ENCODE data around the gene COL6A2.
"Not testable (repeated sequence)": the region's sequence is repeated elsewhere in the genome, so short reads cannot be mapped to it uniquely, and the experiment has no call there.

The COL6A2 gene

DNA sequence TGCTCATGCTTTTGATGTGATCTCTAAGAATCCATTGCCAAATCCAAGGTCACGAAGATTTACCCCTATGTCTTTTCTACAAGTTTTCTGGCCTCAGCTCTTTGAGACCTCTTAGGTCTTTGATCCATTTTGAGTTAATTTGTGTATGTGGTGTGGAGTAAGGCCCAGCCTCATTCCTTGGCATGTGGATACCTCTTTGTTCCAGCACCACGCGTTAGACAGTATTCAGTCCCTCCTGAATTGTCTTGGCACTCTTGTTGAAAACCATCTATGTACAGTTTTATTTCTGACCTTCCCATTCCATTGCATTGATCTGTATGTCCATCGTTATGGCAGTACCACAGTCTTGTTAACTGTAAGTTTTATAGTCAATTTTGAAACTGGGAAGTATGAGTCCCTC is 65.5 kb downstream of the COL6A2 start:
- no peak overlapping the region for H3K27ac Mint-ChIP-seq
- no peaks in the 10 kb centered on the region for H3K4me1 Mint-ChIP-seq (ENCODE audit: low read depth)
- H3K36me3 Mint-ChIP-seq (ENCODE audit: low read depth): peaks cover 5% of the 10 kb centered on the region
- no peaks in the 10 kb centered on the region for H3K9me3 Mint-ChIP-seq
- no peaks in the 10 kb centered on the region for H3K27me3 Mint-ChIP-seq
- intact Hi-C loops (cut with micrococcal nuclease): no loop called here
- H3K4me3 Mint-ChIP-seq: no peak overlapping the region

DNA sequence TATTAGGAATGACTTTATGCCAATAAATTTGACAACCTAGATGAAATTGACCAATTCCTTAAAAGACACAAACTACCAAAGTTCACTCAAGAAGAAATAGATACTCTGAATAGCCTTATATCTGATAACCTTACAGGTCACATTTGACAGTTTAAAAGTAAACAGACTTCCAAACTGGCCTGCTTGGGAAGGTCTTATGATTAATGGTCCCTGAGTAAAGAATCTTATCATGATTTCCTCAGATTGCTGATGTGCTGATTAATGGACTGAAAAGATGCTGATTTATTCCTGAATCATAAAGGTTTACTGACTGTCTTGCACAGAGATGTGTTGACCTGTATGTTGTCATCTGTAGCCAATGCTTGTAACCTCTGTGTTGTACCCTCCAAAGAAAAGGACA is 67.2 kb downstream of the COL6A2 start:
- Mint-ChIP-seq H3K4me1 (ENCODE audit: low read depth) (no peaks in the 10 kb centered on the region), H3K27me3 (no peaks in the 10 kb centered on the region), H3K4me3 (no peak overlapping the region), H3K9me3 (no peaks in the 10 kb centered on the region), H3K36me3 (ENCODE audit: low read depth) (peaks cover 5% of the 10 kb centered on the region), H3K27ac (no peak overlapping the region)
- intact Hi-C loops (cut with micrococcal nuclease): no loop called here

DNA sequence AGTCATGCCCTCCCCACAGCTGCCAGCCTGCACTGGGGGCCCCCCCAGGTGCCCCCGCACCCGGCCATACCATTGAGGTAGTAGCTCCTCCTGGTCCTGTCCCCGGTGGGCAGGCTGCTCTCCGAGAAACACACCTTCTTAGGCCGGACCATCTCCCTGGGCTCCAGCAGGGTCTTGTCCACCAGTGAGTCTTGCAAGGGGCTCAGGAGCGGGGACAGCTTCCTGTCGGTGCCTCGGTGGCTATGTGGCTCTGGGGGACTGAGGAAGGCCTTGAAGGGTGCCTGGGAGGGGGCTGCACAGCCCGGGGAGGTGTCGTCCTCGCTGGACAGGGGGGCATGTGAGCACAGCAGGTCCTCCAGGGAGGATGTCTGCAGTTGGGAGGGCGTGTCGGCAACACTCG is 70.3 kb downstream of the COL6A2 start:
- no peak overlapping the region for H3K4me3 Mint-ChIP-seq
- H3K9me3 Mint-ChIP-seq: no peaks in the 10 kb centered on the region
- no peaks in the 10 kb centered on the region for H3K4me1 Mint-ChIP-seq (ENCODE audit: low read depth)
- no peak overlapping the region for H3K27ac Mint-ChIP-seq
- intact Hi-C loops (cut with micrococcal nuclease): no loop called here
- H3K27me3 Mint-ChIP-seq: no peaks in the 10 kb centered on the region
- H3K36me3 Mint-ChIP-seq (ENCODE audit: low read depth): no peaks in the 10 kb centered on the region

DNA sequence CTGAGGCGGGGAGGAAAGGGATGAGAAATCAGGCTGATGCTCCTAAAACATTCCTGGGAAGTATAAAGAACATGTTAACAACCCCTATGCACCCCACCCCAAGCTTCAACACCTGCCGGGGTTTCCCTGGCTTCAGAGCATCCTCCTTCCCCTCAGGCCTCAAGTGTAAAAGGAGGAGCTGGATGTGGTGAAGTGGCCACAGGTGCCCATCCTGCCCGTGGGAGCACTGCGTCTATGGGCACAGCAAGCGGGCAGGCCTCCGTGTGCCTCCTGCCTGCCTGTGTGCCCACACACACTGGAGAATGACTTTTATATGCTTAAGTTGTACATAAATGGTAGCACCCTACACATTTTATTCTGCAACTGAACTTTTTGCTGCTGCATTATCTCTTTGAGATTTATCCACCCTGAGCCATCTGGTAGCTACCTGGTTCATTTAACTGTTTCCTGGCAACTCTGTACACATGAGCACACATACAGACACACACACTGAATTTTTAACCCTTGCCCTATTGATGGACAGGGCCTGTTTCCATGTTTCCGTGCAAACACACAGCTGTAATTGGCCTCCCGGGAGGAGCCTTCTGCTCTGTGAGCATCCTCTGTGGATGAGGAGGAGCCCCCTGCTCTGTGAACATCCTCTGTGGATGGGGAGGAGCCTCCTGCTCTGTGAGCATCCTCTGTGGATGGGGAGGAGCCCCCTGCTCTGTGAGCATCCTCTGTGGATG is 70.9 kb downstream of the COL6A2 start:
- Mint-ChIP-seq H3K36me3 (ENCODE audit: low read depth) (no peaks in the 10 kb centered on the region), H3K27ac (no peak overlapping the region), H3K9me3 (peaks cover 3% of the 10 kb centered on the region), H3K4me3 (no peak overlapping the region), H3K27me3 (no peaks in the 10 kb centered on the region), H3K4me1 (ENCODE audit: low read depth) (no peaks in the 10 kb centered on the region)
- intact Hi-C loops (cut with micrococcal nuclease): no loop called here

DNA sequence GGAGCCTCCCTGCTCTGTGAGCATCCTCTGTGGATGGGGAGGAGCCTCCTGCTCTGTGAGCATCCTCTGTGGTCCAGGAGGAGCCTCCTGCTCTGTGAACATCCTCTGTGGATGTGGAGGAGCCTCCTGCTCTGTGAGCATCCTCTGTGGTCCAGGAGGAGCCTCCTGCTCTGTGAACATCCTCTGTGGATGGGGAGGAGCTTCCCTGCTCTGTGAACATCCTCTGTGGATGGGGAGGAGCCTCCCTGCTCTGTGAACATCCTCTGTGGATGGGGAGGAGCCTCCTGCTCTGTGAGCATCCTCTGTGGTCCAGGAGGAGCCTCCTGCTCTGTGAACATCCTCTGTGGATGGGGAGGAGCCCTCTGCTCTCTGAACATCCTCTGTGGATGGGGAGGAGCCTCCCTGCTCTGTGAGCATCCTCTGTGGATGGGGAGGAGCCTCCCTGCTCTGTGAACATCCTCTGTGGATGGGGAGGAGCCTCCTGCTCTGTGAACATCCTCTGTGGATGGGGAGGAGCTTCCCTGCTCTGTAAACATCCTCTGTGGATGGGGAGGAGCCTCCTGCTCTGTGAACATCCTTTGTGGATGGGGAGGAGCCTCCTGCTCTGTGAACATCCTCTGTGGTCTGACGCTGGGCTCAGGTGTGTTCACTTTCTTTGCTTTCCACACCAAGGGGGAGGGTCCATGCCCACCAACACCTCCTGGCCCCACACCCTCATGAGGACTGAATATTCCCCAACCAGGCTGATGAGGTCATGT is 72.7 kb downstream of the COL6A2 start:
- H3K36me3 Mint-ChIP-seq (ENCODE audit: low read depth); H3K4me1 Mint-ChIP-seq (ENCODE audit: low read depth); H3K4me3 Mint-ChIP-seq; H3K27me3 Mint-ChIP-seq; H3K27ac Mint-ChIP-seq; intact Hi-C loops (cut with micrococcal nuclease): not testable (repeated sequence)
- H3K9me3 Mint-ChIP-seq: peaks cover 16% of the 10 kb centered on the region

DNA sequence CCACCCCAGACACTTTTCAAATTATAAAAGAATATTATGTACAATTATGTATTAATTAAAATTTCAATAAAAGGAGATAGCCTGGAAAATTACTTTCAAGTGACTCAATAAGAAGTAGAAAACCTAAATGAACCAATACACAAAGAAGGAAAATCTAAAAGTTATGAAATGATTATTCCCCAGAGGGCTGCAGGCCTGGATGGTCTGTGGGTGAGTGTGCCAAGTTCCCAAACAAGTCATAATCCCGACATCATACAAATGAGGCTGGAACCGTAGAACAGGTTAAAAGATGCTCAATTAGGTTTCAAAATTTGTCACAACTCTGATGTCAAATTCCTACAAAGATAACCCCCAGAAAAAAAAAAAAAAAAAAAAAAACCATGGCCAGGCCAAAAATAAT is 73.7 kb downstream of the COL6A2 start:
- H3K36me3 Mint-ChIP-seq (ENCODE audit: low read depth): no peaks in the 10 kb centered on the region
- H3K27ac Mint-ChIP-seq: no peak overlapping the region
- no peak overlapping the region for H3K4me3 Mint-ChIP-seq
- intact Hi-C loops (cut with micrococcal nuclease): no loop called here
- no peaks in the 10 kb centered on the region for H3K4me1 Mint-ChIP-seq (ENCODE audit: low read depth)
- peaks cover 1% of the 10 kb centered on the region for H3K27me3 Mint-ChIP-seq
- H3K9me3 Mint-ChIP-seq: peaks cover 20% of the 10 kb centered on the region

DNA sequence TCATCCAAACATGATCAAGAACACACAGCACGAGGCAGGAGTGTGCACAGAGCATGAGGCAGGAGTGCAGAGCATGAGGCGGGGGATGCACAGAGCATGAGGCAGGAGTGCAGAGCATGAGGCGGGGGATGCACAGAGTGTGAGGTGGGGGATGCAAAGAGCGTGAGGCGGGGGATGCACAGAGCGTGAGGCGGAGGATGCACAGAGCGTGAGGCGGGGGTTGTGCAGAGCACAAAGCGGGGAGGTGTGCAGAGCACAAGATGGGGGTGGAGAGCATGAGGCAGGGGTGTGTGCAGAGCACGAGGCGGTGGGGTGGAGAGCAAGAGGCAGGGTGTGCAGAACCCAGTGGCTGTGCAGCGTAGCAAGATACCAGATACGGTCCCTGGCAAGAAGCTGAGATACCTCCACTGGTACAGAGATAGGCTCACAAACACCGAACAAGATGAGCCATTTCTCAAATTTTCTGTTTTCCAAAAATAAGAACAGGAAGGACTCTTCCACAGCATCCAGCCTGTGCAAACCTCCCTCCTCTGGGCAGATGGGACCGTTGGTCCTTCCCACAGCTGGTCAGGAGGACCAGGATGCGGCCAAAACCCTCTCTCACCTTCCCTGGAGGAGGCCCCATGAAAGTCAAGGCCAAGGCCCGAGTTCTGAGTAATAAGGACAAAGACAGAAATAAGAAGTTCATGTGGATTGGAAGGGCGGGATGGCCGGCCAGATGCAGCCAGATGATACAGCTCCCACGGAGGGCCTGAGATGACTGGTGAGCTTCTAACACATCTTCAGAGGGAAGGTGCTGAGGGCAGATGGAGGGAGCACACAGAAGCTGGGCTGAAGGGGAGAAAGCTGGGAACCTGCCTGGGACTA is 74.3 kb downstream of the COL6A2 start:
- Mint-ChIP-seq H3K27ac (no peak overlapping the region), H3K27me3 (peaks cover 1% of the 10 kb centered on the region), H3K4me3 (no peak overlapping the region), H3K36me3 (ENCODE audit: low read depth) (no peaks in the 10 kb centered on the region), H3K4me1 (ENCODE audit: low read depth) (no peaks in the 10 kb centered on the region), H3K9me3 (peaks cover 21% of the 10 kb centered on the region)
- intact Hi-C loops (cut with micrococcal nuclease): no loop called here

DNA sequence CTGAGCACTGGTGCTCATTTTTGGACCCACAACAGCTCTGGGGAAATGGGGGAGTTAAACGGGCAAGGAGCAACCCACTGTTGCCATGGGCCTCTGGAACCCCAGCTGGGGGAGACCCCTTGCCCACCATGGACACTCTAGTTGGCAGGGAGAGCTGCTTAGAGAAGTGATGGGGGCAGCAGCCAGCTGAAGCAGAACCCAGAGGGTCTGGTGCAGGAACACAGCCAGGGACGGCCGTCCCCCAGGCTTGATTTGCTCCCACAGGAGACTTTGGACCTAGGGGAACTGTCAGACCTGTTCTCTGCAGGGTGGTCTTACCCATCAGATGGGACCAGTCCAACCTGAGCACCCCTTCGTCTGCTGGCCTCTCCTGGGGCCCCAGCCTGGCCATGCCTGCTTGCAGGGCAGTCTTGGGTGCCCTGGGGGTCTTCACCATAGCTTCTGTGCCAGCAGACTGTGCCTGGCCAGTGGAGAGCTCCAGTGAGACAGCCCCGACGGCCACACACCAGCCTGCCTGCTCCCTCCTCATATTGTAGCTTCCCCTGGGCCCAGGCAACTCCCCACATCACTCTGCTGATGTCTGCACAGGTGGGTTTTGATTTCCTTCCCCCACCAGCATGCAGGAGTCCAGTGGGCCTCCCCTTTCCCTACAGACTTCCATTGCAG is 75.1 kb downstream of the COL6A2 start:
- Mint-ChIP-seq H3K4me1 (ENCODE audit: low read depth) (no peaks in the 10 kb centered on the region), H3K4me3 (no peak overlapping the region), H3K9me3 (peaks cover 21% of the 10 kb centered on the region), H3K27ac (no peak overlapping the region), H3K27me3 (peaks cover 1% of the 10 kb centered on the region), H3K36me3 (ENCODE audit: low read depth) (no peaks in the 10 kb centered on the region)
- intact Hi-C loops (cut with micrococcal nuclease): no loop called here

DNA sequence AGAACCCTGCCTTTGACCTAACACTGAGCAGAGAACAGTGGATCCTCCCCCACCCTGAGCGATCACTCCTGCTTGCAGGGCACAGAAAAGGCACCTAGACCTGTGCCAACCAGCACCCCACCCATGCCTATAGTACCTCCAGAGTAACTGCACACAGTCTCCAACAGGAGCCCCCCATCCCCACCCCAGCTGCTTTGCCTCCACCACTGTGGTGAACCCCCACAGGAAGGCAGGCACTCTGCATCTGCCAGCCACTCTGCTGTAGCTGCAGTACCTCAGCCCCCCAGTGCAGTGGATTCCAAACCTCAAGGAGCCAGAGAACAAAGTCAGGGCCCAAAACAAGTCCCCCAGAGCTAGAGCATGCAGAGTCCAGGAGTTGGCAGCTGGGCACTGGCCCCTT is 75.7 kb downstream of the COL6A2 start:
- Mint-ChIP-seq H3K4me1 (ENCODE audit: low read depth) (no peaks in the 10 kb centered on the region), H3K4me3 (no peak overlapping the region), H3K9me3 (peaks cover 21% of the 10 kb centered on the region), H3K27me3 (peaks cover 1% of the 10 kb centered on the region), H3K36me3 (ENCODE audit: low read depth) (no peaks in the 10 kb centered on the region), H3K27ac (no peak overlapping the region)
- intact Hi-C loops (cut with micrococcal nuclease): no loop called here

DNA sequence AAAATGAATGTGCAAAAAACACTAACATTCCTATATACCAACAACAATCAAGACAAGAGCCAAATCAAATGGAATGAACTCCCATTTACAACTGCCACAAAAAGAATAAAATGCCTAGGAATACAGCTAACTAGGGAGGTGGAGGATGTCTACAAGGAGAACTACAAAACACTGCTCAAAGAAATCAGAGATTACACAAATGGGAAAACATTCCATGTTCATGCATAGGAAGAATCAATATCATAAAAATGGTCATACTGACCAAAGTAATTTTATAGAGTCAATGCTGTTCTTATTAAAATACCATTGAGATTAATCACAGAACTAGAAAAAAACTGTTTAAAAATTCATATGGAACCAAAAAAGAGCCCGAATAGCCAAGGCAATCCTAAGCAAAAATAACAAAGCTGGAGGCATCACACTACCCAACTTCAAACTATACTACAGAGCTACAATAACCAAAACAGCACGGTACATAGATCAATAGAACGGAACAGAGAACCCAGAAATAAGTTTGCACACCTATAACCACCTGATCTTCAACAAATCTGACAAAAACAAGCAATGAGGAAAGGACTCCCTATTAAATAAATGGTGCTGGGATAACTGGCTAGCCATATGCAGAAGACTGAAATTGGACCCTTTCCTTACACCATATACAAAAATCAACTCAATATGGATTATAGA is 78.7 kb downstream of the COL6A2 start:
- not testable (repeated sequence) for H3K36me3 Mint-ChIP-seq (ENCODE audit: low read depth); H3K27ac Mint-ChIP-seq

DNA sequence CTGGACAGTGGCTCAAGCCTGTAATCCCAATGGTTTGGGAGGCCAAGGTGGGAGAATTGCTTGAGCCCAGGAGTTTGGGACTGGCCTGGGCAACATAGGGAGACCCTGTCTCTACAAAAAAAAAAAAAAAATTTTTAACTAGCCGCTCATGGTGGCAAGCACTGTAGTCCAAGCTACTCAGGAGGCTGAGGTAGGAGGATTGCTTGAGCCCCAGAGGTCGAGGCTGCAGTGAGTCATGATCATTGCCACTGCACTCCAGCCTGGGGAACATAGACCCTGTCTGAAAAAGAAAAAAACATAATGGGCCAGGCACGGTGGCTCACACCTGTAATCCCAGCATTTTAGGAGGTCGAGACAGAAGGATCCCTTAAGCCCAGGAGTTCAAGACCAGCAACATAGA is 81.0 kb downstream of the COL6A2 start:
- H3K36me3 Mint-ChIP-seq (ENCODE audit: low read depth): no peaks in the 10 kb centered on the region
- no peak overlapping the region for H3K4me3 Mint-ChIP-seq
- intact Hi-C loops (cut with micrococcal nuclease): no loop called here
- H3K27ac Mint-ChIP-seq: no peak overlapping the region
- peaks cover 1% of the 10 kb centered on the region for H3K27me3 Mint-ChIP-seq
- peaks cover 17% of the 10 kb centered on the region for H3K9me3 Mint-ChIP-seq
- peaks cover 18% of the 10 kb centered on the region for H3K4me1 Mint-ChIP-seq (ENCODE audit: low read depth)

More for the DNA sequence above, 78.7 kb downstream of the COL6A2 start:
- H3K9me3 Mint-ChIP-seq: peaks cover 21% of the 10 kb centered on the region
- H3K4me3 Mint-ChIP-seq; H3K27me3 Mint-ChIP-seq; intact Hi-C loops (cut with micrococcal nuclease); H3K4me1 Mint-ChIP-seq (ENCODE audit: low read depth): not testable (repeated sequence)

Data from dendritic cell treated with granulocyte-macrophage colony-stimulating factor and Interleukin-4, amounts not matched to agents 40 ng/mL and 50 ng/mL, for 4 days (primary cell).